GM21717 (cell line): Measurements from ENCODE around the gene CXorf49.
"Not testable (repeated sequence)": the region's sequence is repeated elsewhere in the genome, so short reads cannot be mapped to it uniquely, and the experiment has no call there.

Experiments used
- ATAC-seq: cut with Tn5 transposase; IDR thresholded peaks from one replicate; pipeline ENCODE4 v1.9.1; 2021; ENCODE audit warnings: mild to moderate bottlenecking, moderate library complexity; ENCODE audit not compliant: unreplicated experiment

CXorf49 gene

GRCh38 chrX:71718185-71718584 lies at the start of gene CXorf49:
Gene CXorf49, minus strand, starts transcription at chrX:71718285. Its CDS starts 134 bp downstream, at chrX:71718151.
- ATAC-seq: not testable (repeated sequence)

- not testable (repeated sequence) for ATAC-seq
Measured at GRCh38 chrX:71767134-71767533, 49.0 kb upstream of the CXorf49 start.

- ATAC-seq: not testable (repeated sequence)
Measured at GRCh38 chrX:71765613-71766012, 47.5 kb upstream of the CXorf49 start.

GRCh38 chrX:71764832-71765231 lies 46.7 kb upstream of the CXorf49 start:
- not testable (repeated sequence) for ATAC-seq

GRCh38 chrX:71763049-71763448 lies 45.0 kb upstream of the CXorf49 start, which contains the start of gene CXorf49B:
Gene CXorf49B, plus strand, starts transcription at chrX:71763349. Its CDS starts 75 bp downstream, at chrX:71763424.
- ATAC-seq: not testable (repeated sequence)

GRCh38 chrX:71760688-71761281 lies 42.7 kb upstream of the CXorf49 start:
- not testable (repeated sequence) for ATAC-seq

GRCh38 chrX:71720289-71720886 lies 2.3 kb upstream of the CXorf49 start:
- not testable (repeated sequence) for ATAC-seq

GRCh38 chrX:71719195-71719594 lies 1.1 kb upstream of the CXorf49 start:
- not testable (repeated sequence) for ATAC-seq

GRCh38 chrX:71716323-71716722 lies 1.8 kb downstream of the CXorf49 start:
- not testable (repeated sequence) for ATAC-seq

- not testable (repeated sequence) for ATAC-seq
Measured at GRCh38 chrX:71715551-71715950, 2.5 kb downstream of the CXorf49 start.

- not testable (repeated sequence) for ATAC-seq
Measured at GRCh38 chrX:71714064-71714463, 4.0 kb downstream of the CXorf49 start.

- not testable (repeated sequence) for ATAC-seq
Measured at GRCh38 chrX:71702853-71703252, 15.2 kb downstream of the CXorf49 start.

GRCh38 chrX:71699023-71699344 lies 19.1 kb downstream of the CXorf49 start:
- not testable (repeated sequence) for ATAC-seq

- not testable (repeated sequence) for ATAC-seq
Measured at GRCh38 chrX:71698299-71699022, 19.6 kb downstream of the CXorf49 start.

- peak; percentile 41 for ATAC-seq
Measured at GRCh38 chrX:71697466-71698298, 20.4 kb downstream of the CXorf49 start.

GRCh38 chrX:71696641-71697465 lies 21.2 kb downstream of the CXorf49 start:
- ATAC-seq: peak; percentile 61

- no peak for ATAC-seq
Measured at GRCh38 chrX:71679575-71680207, 38.4 kb downstream of the CXorf49 start.

- not testable (repeated sequence) for ATAC-seq
Measured at GRCh38 chrX:71677195-71677594, 40.9 kb downstream of the CXorf49 start.

GRCh38 chrX:71676068-71676795 lies 41.9 kb downstream of the CXorf49 start:
- not testable (repeated sequence) for ATAC-seq
